ENCODE data around the gene ALDH18A1. TPM values are rescaled to one million over a fixed set of nuclear protein-coding genes. Genes with fewer than 3 reads are reported as not detected.

Gene ALDH18A1
- total RNA-seq, 1 experiment from 2014 or later, result 105 TPM

DNA sequence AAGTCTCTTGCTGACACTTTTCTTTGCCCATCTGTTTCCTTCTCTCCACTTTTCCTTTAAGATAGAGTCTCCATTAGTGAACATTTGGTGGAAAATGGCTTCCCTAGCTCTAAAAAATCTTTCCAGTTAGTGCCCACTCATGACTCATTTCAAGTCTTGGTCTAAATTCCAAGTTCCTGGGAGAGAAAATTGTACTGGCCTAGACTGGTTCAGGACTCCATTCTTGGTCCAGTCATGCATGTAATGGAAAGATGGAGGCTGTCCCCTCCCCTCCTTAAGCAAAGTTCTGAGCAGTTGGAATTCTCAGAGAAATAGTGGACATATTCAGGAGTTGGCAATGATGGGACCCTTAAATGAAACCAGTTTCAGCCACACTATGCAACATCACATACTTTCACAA is 3.8 kb upstream of the ALDH18A1 start:
- Mint-ChIP-seq H3K27me3 (ENCODE audit: low read depth) (peaks cover 3% of the 10 kb centered on the region), H3K4me1 (peaks cover 5% of the 10 kb centered on the region), H3K9me3 (no peaks in the 10 kb centered on the region), H3K27ac (no peak overlapping the region), H3K4me3 (no peak overlapping the region), H3K36me3 (no peaks in the 10 kb centered on the region)
- DNase-seq (ENCODE audit: low spot score) (no peak), ATAC-seq (no peak)
- ChIA-PET CTCF (interaction anchor here (1.3 kb wide), 1 partner anchor 33 kb away, joined by 3 read pairs; the partner anchor contains the start of gene TCTN3), POLR2A (interaction anchor here (0.6 kb wide), 1 partner anchor 539 kb away, joined by 3 read pairs; no protein-coding TSS in a partner anchor)
- no peak for TF ChIP-seq JAZF1 (CRISPR knock-in tag; IDR thresholded peaks at IDR 0.05)

DNA sequence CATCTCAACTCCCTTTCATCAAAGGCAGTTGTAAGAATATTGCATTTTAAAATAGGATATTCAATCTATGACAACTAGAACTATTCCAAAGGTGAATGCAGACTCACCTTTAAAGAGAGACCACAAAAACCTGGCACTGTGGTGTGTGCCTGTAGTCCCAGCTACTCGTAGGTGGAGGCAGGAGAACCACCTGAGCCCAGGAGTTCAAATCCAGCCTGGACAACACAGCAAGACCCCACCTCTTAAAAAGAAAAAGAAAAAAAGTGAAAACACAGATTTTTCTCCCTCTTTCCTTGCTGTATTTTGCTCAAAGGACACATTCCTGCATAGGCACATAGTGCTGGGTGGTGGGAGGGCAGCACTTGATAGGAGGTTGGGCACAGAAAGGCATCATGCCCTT is 739 bp upstream of the ALDH18A1 start:
- Mint-ChIP-seq H3K4me3 (peak overlapping the region; percentile 98), H3K4me1 (peaks cover 13% of the 10 kb centered on the region), H3K27ac (no peak overlapping the region), H3K9me3 (peaks cover under 1% of the 10 kb centered on the region; the same call in 1 of the 2 replicates), H3K27me3 (ENCODE audit: low read depth) (peaks cover 3% of the 10 kb centered on the region), H3K36me3 (peaks cover 15% of the 10 kb centered on the region)
- ATAC-seq, result no peak
- no peak for DNase-seq (ENCODE audit: low spot score)
- TF ChIP-seq GTF2I (CRISPR knock-in tag; conservative IDR thresholded peaks at IDR 0.05) (0 out of 2 replicates have a peak, but pooled peaks have one; percentile 45), ZNF121 (CRISPR knock-in tag; IDR thresholded peaks at IDR 0.05) (peak; percentile 91), USF2 (CRISPR knock-in tag; IDR thresholded peaks at IDR 0.05) (no peak)
- ChIA-PET CTCF (interaction anchor here (1.2 to 4.3 kb wide), 2 partner anchors 36 to 208 kb away, joined by 3 to 24 read pairs; partner anchors contain the start of gene TCTN3), POLR2A (interaction anchor here (0.6 to 1.2 kb wide), 2 partner anchors 19 to 408 kb away, joined by 3 to 5 read pairs; no protein-coding TSS in a partner anchor)

DNA sequence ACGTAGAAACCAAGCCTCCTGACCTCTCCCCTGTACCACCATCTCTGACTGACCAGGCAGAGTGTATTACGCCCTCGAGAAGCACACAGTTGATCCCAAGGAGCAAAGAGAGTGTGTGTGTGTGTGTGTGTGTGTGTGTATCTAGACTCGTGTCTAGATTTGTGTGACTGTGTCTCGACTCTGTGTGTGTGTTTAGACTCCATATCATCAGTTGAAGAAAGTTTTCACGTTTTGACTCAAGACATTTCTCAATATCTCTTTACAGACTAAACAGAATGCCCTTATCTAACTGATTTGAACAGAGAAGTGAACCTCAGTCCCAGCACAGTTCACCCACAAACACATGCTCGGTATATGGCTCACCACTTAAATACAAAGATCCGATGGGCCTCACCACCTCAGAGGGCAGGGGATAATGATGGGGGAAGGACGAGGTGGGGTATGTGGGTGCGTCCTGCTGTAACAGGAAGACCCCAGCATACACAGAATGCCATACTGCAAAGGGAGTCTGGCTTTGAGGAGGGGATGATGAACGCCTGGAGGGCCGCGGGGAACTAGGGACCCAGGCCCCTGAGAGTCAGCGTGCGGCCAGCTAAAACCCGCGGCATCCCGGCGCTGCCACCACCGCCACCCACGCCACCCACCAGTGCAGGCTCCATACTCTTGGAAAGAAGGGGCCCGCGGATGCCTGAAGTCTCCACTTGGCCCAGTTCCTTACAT is 780 bp downstream of the ALDH18A1 start:
- H3K27me3 Mint-ChIP-seq (ENCODE audit: low read depth), result peaks cover 3% of the 10 kb centered on the region
- no peak for TF ChIP-seq ZNF263 (CRISPR knock-in tag; IDR thresholded peaks at IDR 0.05; ENCODE audit: low read depth)
- TF ChIP-seq ZNF317 (CRISPR knock-in tag; IDR thresholded peaks at IDR 0.05; ENCODE audit: borderline replicate concordance, low read depth), result no peak
- TF ChIP-seq ZNF232 (CRISPR knock-in tag; IDR thresholded peaks at IDR 0.05), result 0 out of 2 replicates have a peak, but pooled peaks have one; percentile 66
- CTCF ChIA-PET, result interaction anchor here (1.2 to 4.3 kb wide), 3 partner anchors 38 to 210 kb away, joined by 3 to 24 read pairs (median 5); partner anchors contain the start of gene TCTN3
- peaks cover 14% of the 10 kb centered on the region for H3K9me3 Mint-ChIP-seq
- no peak for DNase-seq (ENCODE audit: low spot score)
- POLR2A ChIA-PET, result interaction anchor here (1.2 kb wide), 1 partner anchor 21 kb away, joined by 3 read pairs; no protein-coding TSS in a partner anchor
- peak; percentile 28 for ATAC-seq
- peaks cover 30% of the 10 kb centered on the region for H3K36me3 Mint-ChIP-seq
- peaks cover 13% of the 10 kb centered on the region for H3K4me1 Mint-ChIP-seq
- H3K4me3 Mint-ChIP-seq, result peak overlapping the region; percentile 98
- H3K27ac Mint-ChIP-seq, result no peak overlapping the region

GRCh38 chr10:95653895-95654294 is 2.6 kb downstream of the ALDH18A1 start:
- POLR2A ChIA-PET, result no interaction called here
- TF ChIP-seq ZNF416 (CRISPR knock-in tag; IDR thresholded peaks at IDR 0.05) (no peak), NFE2L1 (CRISPR knock-in tag; IDR thresholded peaks at IDR 0.05) (no peak), ZBTB21 (CRISPR knock-in tag; IDR thresholded peaks at IDR 0.05; ENCODE audit: borderline replicate concordance) (no peak), SMAD4 (CRISPR knock-in tag; IDR thresholded peaks at IDR 0.05) (no peak), OVOL2 (CRISPR knock-in tag; IDR thresholded peaks at IDR 0.05; ENCODE audit: borderline replicate concordance) (no peak), NR2C2 (CRISPR knock-in tag; IDR thresholded peaks at IDR 0.05) (no peak), MYBL2 (CRISPR knock-in tag; IDR thresholded peaks at IDR 0.05) (no peak), ETV6 (CRISPR knock-in tag; IDR thresholded peaks at IDR 0.05) (no peak), AR (CRISPR knock-in tag; IDR thresholded peaks at IDR 0.05) (no peak)
- TF ChIP-seq, protein P1, sequence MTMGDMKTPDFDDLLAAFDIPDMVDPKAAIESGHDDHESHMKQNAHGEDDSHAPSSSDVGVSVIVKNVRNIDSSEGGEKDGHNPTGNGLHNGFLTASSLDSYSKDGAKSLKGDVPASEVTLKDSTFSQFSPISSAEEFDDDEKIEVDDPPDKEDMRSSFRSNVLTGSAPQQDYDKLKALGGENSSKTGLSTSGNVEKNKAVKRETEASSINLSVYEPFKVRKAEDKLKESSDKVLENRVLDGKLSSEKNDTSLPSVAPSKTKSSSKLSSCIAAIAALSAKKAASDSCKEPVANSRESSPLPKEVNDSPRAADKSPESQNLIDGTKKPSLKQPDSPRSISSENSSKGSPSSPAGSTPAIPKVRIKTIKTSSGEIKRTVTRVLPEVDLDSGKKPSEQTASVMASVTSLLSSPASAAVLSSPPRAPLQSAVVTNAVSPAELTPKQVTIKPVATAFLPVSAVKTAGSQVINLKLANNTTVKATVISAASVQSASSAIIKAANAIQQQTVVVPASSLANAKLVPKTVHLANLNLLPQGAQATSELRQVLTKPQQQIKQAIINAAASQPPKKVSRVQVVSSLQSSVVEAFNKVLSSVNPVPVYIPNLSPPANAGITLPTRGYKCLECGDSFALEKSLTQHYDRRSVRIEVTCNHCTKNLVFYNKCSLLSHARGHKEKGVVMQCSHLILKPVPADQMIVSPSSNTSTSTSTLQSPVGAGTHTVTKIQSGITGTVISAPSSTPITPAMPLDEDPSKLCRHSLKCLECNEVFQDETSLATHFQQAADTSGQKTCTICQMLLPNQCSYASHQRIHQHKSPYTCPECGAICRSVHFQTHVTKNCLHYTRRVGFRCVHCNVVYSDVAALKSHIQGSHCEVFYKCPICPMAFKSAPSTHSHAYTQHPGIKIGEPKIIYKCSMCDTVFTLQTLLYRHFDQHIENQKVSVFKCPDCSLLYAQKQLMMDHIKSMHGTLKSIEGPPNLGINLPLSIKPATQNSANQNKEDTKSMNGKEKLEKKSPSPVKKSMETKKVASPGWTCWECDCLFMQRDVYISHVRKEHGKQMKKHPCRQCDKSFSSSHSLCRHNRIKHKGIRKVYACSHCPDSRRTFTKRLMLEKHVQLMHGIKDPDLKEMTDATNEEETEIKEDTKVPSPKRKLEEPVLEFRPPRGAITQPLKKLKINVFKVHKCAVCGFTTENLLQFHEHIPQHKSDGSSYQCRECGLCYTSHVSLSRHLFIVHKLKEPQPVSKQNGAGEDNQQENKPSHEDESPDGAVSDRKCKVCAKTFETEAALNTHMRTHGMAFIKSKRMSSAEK (CRISPR knock-in tag; IDR thresholded peaks at IDR 0.05; ENCODE audit: borderline replicate concordance), result no peak
- TF ChIP-seq, protein P2, sequence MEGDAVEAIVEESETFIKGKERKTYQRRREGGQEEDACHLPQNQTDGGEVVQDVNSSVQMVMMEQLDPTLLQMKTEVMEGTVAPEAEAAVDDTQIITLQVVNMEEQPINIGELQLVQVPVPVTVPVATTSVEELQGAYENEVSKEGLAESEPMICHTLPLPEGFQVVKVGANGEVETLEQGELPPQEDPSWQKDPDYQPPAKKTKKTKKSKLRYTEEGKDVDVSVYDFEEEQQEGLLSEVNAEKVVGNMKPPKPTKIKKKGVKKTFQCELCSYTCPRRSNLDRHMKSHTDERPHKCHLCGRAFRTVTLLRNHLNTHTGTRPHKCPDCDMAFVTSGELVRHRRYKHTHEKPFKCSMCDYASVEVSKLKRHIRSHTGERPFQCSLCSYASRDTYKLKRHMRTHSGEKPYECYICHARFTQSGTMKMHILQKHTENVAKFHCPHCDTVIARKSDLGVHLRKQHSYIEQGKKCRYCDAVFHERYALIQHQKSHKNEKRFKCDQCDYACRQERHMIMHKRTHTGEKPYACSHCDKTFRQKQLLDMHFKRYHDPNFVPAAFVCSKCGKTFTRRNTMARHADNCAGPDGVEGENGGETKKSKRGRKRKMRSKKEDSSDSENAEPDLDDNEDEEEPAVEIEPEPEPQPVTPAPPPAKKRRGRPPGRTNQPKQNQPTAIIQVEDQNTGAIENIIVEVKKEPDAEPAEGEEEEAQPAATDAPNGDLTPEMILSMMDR (IDR thresholded peaks at IDR 0.05), result no peak

More at GRCh38 chr10:95653895-95654294, 2.6 kb downstream of the ALDH18A1 start:
- CTCF ChIA-PET, result interaction anchor here (4.3 kb wide), 1 partner anchor 40 kb away, joined by 24 read pairs; the partner anchor contains the start of gene TCTN3
- H3K27me3 Mint-ChIP-seq (ENCODE audit: low read depth), result peaks cover 3% of the 10 kb centered on the region
- no peak for ATAC-seq
- no peak overlapping the region for H3K4me3 Mint-ChIP-seq
- DNase-seq (ENCODE audit: low spot score), result no peak
- peaks cover 17% of the 10 kb centered on the region for H3K9me3 Mint-ChIP-seq
- peaks cover 21% of the 10 kb centered on the region for H3K4me1 Mint-ChIP-seq
- H3K27ac Mint-ChIP-seq, result no peak overlapping the region
- peaks cover 40% of the 10 kb centered on the region for H3K36me3 Mint-ChIP-seq

Measured in WTC11 (cell line).